A549 (cell line): Measurements from ENCODE around the gene DOLPP1. TPM values are rescaled to one million over a fixed set of nuclear protein-coding genes. Genes with fewer than 3 reads are reported as not detected.
"Not testable (repeated sequence)": the region's sequence is repeated elsewhere in the genome, so short reads cannot be mapped to it uniquely, and the experiment has no call there.

Experiments
- ATAC-seq, 2 experiments: fragments of 200-7000 bp in 1 of 2; fragments of >200 bp in 1 of 2; cut with Nextera tagmentation in 1 of 2; cut with Tn5 transposase in 1 of 2; 3 replicates each; pipeline versions ENCODE4 v1.8.0 to v1.9.1; 2018 to 2020; ENCODE audit warnings: mild to moderate bottlenecking in 1 of 2, moderate library complexity in 1 of 2
- CTCF ChIA-PET: fragments of 300-600 bp; sonication (Branson Sonifier 250); formaldehyde crosslinking; extraction: SDS; loops from one replicate; lab custom pipeline; 2021; ENCODE audit warnings: antibody characterized with exemption, inconsistent platforms; lab: Yijun Ruan, JAX
- POLR2A ChIA-PET: fragments of 350-600 bp; formaldehyde crosslinking; extraction: SDS; loops from one replicate; lab custom pipeline; 2021; ENCODE audit warnings: antibody characterized with exemption, inconsistent platforms; lab: Yijun Ruan, JAX
- DNase-seq, 2 experiments: peaks; one replicate each; pipeline versions ENCODE4 v3.0.0 to v3.0.0-alpha.2; 2011 to 2016; ENCODE audit warnings: low read depth in 1 of 2, low spot score in 1 of 2
- FAIRE-seq: peaks from 2 replicates; lab custom pipeline; 2011; peaks lifted over from hg19 to GRCh38; lab: Jason Lieb, UNC
- H3K27ac ChIP-seq, 2 experiments: fragments of >200 bp; sonication (Bioruptor Twin); formaldehyde crosslinking; 3 replicates each; pipeline ENCODE4 v1.5.1; 2016 to 2017
- H3K4me1 ChIP-seq: fragments of >200 bp; sonication (Bioruptor Twin); formaldehyde crosslinking; 3 replicates; pipeline ENCODE4 v1.6.1; 2016
- H3K4me2 ChIP-seq: fragments of >200 bp; sonication (Bioruptor Twin); formaldehyde crosslinking; 3 replicates; pipeline ENCODE4 v1.6.1; 2016
- H3K4me3 ChIP-seq: fragments of >200 bp; sonication (Bioruptor Twin); formaldehyde crosslinking; 3 replicates; pipeline ENCODE4 v1.5.1; 2016
- H3K9me3 ChIP-seq: fragments of >200 bp; sonication (Bioruptor Twin); formaldehyde crosslinking; 3 replicates; pipeline ENCODE4 v1.6.1; 2016
- CBX2 ChIP-seq: fragments of 200-600 bp; sonication (generic); IDR thresholded peaks from 2 replicates; pipeline ENCODE4 v1.6.1; 2016; ENCODE audit warnings: low read depth, mild to moderate bottlenecking, borderline replicate concordance
- CHD4 ChIP-seq: fragments of 200-600 bp; sonication (generic); IDR thresholded peaks from 2 replicates; pipeline ENCODE4 v1.6.1; 2016; ENCODE audit warnings: antibody characterized with exemption, mild to moderate bottlenecking, borderline replicate concordance
- EHMT2 ChIP-seq: fragments of 200-600 bp; sonication (generic); IDR thresholded peaks from 2 replicates; pipeline ENCODE4 v1.6.1; 2016; ENCODE audit warnings: antibody characterized with exemption, low read depth, mild to moderate bottlenecking, moderate library complexity
- ESRRA ChIP-seq: fragments of 150-350 bp; IDR thresholded peaks from 2 replicates; pipeline ENCODE4 v1.6.1; 2014; ENCODE audit warnings: mild to moderate bottlenecking, low read length, borderline replicate concordance
- JUN ChIP-seq, 2 experiments: fragments of >200 bp; sonication (Bioruptor Twin); formaldehyde crosslinking; IDR thresholded peaks; 2 replicates in 1 of 2; 3 replicates in 1 of 2; pipeline ENCODE4 v1.6.1; 2016 to 2017
- KDM5A ChIP-seq: fragments of 200-600 bp; sonication (generic); IDR thresholded peaks from 2 replicates; pipeline ENCODE4 v1.6.1; 2016; ENCODE audit warnings: antibody characterized with exemption, mild to moderate bottlenecking
- MYC ChIP-seq: IDR thresholded peaks from 2 replicates; pipeline ENCODE4 v1.6.1; 2012; ENCODE audit warnings: mild to moderate bottlenecking, inconsistent platforms, low read length, improper control_type of control experiment, borderline replicate concordance
- NR3C1 ChIP-seq: fragments of >200 bp; sonication (Bioruptor Twin); formaldehyde crosslinking; IDR thresholded peaks from 3 replicates; pipeline ENCODE4 v1.6.1; 2017
- PHF8 ChIP-seq: fragments of 200-600 bp; sonication (generic); IDR thresholded peaks from 2 replicates; pipeline ENCODE4 v1.6.1; 2016; ENCODE audit warnings: low read depth, mild to moderate bottlenecking, antibody characterized with exemption, moderate library complexity, borderline replicate concordance
- POLR2AphosphoS2 ChIP-seq: conservative IDR thresholded peaks from 2 replicates; pipeline ENCODE4 v1.6.1; 2012; ENCODE audit warnings: low read length, improper control_type of control experiment, inconsistent platforms
- RFX5 ChIP-seq: fragments of 450-650 bp; IDR thresholded peaks from 2 replicates; pipeline ENCODE4 v1.7.1; 2014; ENCODE audit warnings: antibody characterized with exemption, mild to moderate bottlenecking, moderate library complexity
- SMC3 ChIP-seq: fragments of >200 bp; sonication (Bioruptor Twin); formaldehyde crosslinking; IDR thresholded peaks from 3 replicates; pipeline ENCODE4 v1.6.1; 2018; ENCODE audit warnings: inconsistent platforms
- SREBF2 ChIP-seq: fragments of 450-650 bp; IDR thresholded peaks from 2 replicates; pipeline ENCODE4 v1.6.1; 2014; ENCODE audit warnings: mild to moderate bottlenecking, moderate library complexity
- ZFP36 ChIP-seq: fragments of 450-650 bp; IDR thresholded peaks from 2 replicates; pipeline ENCODE4 v1.6.1; 2014; ENCODE audit warnings: borderline replicate concordance; ENCODE audit not compliant: partially characterized antibody
- ZNF302 ChIP-seq: fragments of 250-450 bp; sonication (Bioruptor Pico); IDR thresholded peaks from 2 replicates; pipeline ENCODE4 v1.9.0; 2021; ENCODE audit warnings: inconsistent platforms, mild to moderate bottlenecking, moderate library complexity
- WGBS: methylation state at CpG from one replicate; pipeline ENCODE4 v1.1.6; 2017; ENCODE audit errors: missing lambda C conversion rate; 5-methylcytosine and 5-hydroxymethylcytosine counted together
- polyA plus RNA-seq, 4 experiments: library from polyadenylated mRNA; depleted of rRNA in 3 of 4; stranded (reverse); fragments of >200 nt; fragmentation: RNase III in 1 of 4; extraction: RNeasy Plus Mini Kit Qiagen cat#74134 plus additional on column Dnase treatment in 1 of 4; gene quantifications; 2 replicates in 3 of 4; 3 replicates in 1 of 4; pipeline ENCODE4 v1.2.3, GENCODE V29; 2011 to 2017
- TF ChIP-seq, protein P1 (sequence below): fragments of >200 bp; sonication (Bioruptor Twin); formaldehyde crosslinking; IDR thresholded peaks from 2 replicates; pipeline ENCODE4 v1.6.1; 2016
- TF ChIP-seq, protein P2 (sequence below): fragments of 150-350 bp; IDR thresholded peaks from 2 replicates; pipeline ENCODE4 v1.6.1; 2014; ENCODE audit warnings: low read depth, mild to moderate bottlenecking, low read length
- TF ChIP-seq, protein P3 (sequence below): fragments of 250-450 bp; sonication (Bioruptor Pico); IDR thresholded peaks from 2 replicates; pipeline ENCODE4 v1.5.0; 2021; ENCODE audit warnings: mild to moderate bottlenecking, moderate library complexity, borderline replicate concordance
- TF ChIP-seq, protein P4 (sequence below): fragments of >200 bp; sonication (Bioruptor Twin); formaldehyde crosslinking; IDR thresholded peaks from 3 replicates; pipeline ENCODE4 v1.6.1; 2016
- TF ChIP-seq, protein P5 (sequence below): fragments of 250-450 bp; sonication (Bioruptor Pico); IDR thresholded peaks from 2 replicates; pipeline ENCODE4 v1.5.0; 2020; ENCODE audit warnings: low read depth, mild to moderate bottlenecking, moderate library complexity

Gene DOLPP1
- polyA plus RNA-seq, 2 of the 4 experiments (the other 2 are of a cell fraction), result 23.5 to 25.6 TPM

DNA sequence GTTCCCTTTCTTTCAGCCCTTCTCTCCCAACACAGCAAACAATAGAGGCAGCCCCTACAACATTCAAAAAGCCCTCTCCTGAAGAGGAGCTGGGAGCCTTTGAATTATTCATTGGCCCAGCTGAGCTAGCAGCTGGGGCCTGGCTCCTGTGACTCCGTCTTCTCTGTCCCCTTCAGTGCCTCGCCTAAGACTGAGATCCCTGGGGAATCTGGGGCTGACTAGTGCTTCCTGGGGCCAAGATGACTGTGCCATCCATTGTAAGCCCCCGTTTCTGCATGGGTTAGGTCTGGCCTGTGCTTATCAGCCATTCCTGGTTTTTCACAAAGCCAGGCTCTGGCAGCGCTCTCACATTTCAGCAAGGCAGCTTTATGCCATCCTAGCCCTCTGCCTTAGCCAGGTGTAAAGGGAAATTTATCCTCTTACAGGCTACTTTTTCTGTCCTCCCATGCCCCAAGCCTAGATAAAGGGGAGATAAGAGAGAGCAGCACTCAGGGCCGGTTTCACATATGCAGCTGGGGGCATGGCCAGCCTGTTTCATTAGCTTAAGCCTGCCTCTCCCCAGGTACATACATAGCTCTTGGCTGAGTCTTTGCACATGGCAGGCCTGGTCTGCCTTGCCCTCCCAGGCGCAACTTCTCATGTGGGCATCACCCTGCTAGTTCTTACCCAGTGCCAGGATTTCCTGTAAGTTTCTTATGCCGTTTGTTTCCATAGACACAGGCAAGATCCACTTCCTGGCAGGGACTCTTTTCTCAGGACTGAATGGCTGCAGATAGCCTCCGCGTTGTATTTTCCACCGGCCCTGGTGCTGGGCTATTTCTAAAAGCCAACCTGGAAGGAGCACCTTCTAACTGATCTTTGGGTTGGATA is 46.1 kb downstream of the DOLPP1 start:
- Histone ChIP-seq H3K4me2 (no peak overlapping the region), H3K4me3 (no peak overlapping the region), H3K27ac (0 out of 6 replicates have a peak overlapping the region, but pooled peaks of 1 of the 2 experiments have one; percentile 20), H3K4me1 (peaks cover 17% of the 10 kb centered on the region; the same call in 2 of the 3 replicates), H3K9me3 (no peaks in the 10 kb centered on the region)
- ATAC-seq (no peak), FAIRE-seq (no peak), DNase-seq (no peak)
- 89% methylated on average over 10 of the region's 10 CpGs for WGBS
- ChIA-PET CTCF (interaction anchor here (0.6 to 27.9 kb wide), 7 partner anchors 11 to 611 kb away, joined by 3 to 947 read pairs (median 5); partner anchors contain the start of genes ASB6, C9orf50 and NTMT1), POLR2A (no interaction called here)
- no peak for TF ChIP-seq SMC3
- TF ChIP-seq, protein P1, sequence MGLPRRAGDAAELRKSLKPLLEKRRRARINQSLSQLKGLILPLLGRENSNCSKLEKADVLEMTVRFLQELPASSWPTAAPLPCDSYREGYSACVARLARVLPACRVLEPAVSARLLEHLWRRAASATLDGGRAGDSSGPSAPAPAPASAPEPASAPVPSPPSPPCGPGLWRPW, result no peak
- TF ChIP-seq, protein P2, sequence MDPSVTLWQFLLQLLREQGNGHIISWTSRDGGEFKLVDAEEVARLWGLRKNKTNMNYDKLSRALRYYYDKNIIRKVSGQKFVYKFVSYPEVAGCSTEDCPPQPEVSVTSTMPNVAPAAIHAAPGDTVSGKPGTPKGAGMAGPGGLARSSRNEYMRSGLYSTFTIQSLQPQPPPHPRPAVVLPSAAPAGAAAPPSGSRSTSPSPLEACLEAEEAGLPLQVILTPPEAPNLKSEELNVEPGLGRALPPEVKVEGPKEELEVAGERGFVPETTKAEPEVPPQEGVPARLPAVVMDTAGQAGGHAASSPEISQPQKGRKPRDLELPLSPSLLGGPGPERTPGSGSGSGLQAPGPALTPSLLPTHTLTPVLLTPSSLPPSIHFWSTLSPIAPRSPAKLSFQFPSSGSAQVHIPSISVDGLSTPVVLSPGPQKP, result no peak
- no peak for TF ChIP-seq PHF8
- no peak for TF ChIP-seq ESRRA
- TF ChIP-seq CBX2, result no peak
- TF ChIP-seq MYC, result no peak
- TF ChIP-seq, protein P3, sequence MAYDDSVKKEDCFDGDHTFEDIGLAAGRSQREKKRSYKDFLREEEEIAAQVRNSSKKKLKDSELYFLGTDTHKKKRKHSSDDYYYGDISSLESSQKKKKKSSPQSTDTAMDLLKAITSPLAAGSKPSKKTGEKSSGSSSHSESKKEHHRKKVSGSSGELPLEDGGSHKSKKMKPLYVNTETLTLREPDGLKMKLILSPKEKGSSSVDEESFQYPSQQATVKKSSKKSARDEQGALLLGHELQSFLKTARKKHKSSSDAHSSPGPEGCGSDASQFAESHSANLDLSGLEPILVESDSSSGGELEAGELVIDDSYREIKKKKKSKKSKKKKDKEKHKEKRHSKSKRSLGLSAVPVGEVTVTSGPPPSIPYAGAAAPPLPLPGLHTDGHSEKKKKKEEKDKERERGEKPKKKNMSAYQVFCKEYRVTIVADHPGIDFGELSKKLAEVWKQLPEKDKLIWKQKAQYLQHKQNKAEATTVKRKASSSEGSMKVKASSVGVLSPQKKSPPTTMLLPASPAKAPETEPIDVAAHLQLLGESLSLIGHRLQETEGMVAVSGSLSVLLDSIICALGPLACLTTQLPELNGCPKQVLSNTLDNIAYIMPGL (CRISPR knock-in tag), result no peak

DNA sequence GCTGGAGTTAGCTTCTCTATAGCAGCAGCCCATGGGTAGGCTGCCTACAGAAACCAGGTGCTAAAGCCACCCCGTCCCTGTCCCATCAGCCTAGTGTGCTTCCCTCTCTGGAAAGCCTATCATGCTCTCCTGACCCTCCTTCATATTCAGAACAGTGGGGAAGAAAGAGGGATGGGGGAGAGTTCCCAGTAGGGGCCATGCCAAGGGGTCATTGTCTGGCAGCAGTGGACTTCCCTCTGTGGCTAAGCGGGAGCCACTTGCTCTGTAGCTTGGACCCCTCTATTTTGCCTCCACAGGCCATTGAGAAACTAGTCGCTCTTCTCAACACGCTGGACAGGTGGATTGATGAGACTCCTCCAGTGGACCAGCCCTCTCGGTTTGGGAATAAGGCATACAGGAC is 47.8 kb downstream of the DOLPP1 start:
- Histone ChIP-seq H3K4me2 (no peak overlapping the region), H3K9me3 (no peaks in the 10 kb centered on the region), H3K4me3 (no peak overlapping the region), H3K4me1 (peaks cover 21% of the 10 kb centered on the region; the same call in 2 of the 3 replicates), H3K27ac (no peak overlapping the region)
- WGBS, result 96% methylated on average over 5 of the region's 5 CpGs
- ATAC-seq, result no peak
- TF ChIP-seq CHD4, result no peak
- no peak for TF ChIP-seq JUN (IDR thresholded peaks at IDR 0.05)
- TF ChIP-seq POLR2AphosphoS2, result no peak
- TF ChIP-seq SREBF2, result no peak
- ChIA-PET POLR2A (no interaction called here), CTCF (interaction anchor here (0.7 to 28.1 kb wide), 6 partner anchors 12 to 655 kb away, joined by 3 to 1029 read pairs (median 462); partner anchors contain the start of genes ASB6, C9orf50, IER5L and NTMT1)
- no peak for FAIRE-seq
- no peak for DNase-seq

DNA sequence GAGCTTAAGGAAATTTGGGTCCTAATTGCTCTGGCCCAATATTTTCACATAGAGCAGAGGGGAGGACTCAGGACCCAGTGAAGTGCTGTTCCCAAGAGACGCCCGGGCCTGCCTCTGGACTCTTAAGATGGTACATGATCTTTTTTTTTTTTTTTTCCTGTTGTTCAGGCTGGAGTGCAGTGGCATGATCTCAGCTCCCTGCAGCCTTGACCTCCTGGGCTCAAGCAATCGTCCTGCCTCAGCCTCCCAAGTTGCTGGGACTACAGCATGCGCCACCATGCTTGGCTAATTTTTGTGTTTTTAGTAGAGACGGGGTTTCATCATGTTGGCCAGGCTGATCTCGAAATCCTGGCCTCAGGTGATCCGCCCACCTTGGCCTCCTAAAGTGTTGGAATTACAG is 49.4 kb downstream of the DOLPP1 start:
- H3K4me1 ChIP-seq, result peaks cover 13% of the 10 kb centered on the region; the same call in 2 of the 3 replicates
- not testable (repeated sequence) for DNase-seq, H3K9me3 ChIP-seq, H3K27ac ChIP-seq, ATAC-seq, H3K4me3 ChIP-seq, FAIRE-seq, H3K4me2 ChIP-seq
- 98% methylated on average over 7 of the region's 7 CpGs for WGBS
- ChIA-PET CTCF (interaction anchor here (1.1 to 28.1 kb wide), 15 partner anchors 10 to 660 kb away, joined by 3 to 1029 read pairs (median 10); partner anchors contain the start of genes ASB6, C9orf50, IER5L and NTMT1), POLR2A (interaction anchor here (0.8 kb wide), 1 partner anchor 10 kb away, joined by 3 read pairs; no protein-coding TSS in a partner anchor)

DNA sequence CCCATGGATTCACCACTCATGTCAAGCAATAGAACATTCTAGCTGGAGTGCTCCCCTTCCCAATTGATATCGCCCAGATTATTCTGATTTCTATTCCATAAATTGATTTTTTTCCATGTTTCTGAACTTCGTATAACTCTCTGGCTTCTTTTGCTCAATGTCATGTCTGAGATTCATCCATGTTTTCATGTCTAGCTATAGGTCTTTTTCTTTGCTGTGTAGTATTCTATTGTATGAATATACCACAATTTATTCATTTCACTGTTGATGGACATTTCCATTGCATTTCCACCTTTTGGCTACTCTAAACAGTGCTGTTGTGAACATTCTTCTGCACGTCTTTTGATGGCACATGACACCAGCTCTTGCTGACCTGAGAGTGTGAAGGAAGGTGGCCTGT is 49.9 kb downstream of the DOLPP1 start:
- Histone ChIP-seq H3K4me3 (no peak overlapping the region), H3K27ac (no peak overlapping the region), H3K4me2 (no peak overlapping the region), H3K4me1 (peaks cover 9% of the 10 kb centered on the region; the same call in 1 of the 3 replicates), H3K9me3 (no peaks in the 10 kb centered on the region)
- ChIA-PET POLR2A (interaction anchor here (2.4 kb wide), 1 partner anchor 495 kb away, joined by 16 read pairs; the partner anchor contains the start of gene NTMT1), CTCF (interaction anchor here (0.7 to 28.1 kb wide), 33 partner anchors 10 to 734 kb away, joined by 3 to 1029 read pairs (median 6); partner anchors contain the start of genes ASB6, C9orf50, IER5L and NTMT1)
- FAIRE-seq (no peak), DNase-seq (no peak), ATAC-seq (no peak)
- WGBS, result 63% methylated on average over 3 of the region's 3 CpGs
- TF ChIP-seq RFX5, result no peak
- no peak for TF ChIP-seq ZFP36
- TF ChIP-seq SREBF2, result no peak
- no peak for TF ChIP-seq NR3C1
- TF ChIP-seq CHD4, result no peak
- TF ChIP-seq, protein P4, sequence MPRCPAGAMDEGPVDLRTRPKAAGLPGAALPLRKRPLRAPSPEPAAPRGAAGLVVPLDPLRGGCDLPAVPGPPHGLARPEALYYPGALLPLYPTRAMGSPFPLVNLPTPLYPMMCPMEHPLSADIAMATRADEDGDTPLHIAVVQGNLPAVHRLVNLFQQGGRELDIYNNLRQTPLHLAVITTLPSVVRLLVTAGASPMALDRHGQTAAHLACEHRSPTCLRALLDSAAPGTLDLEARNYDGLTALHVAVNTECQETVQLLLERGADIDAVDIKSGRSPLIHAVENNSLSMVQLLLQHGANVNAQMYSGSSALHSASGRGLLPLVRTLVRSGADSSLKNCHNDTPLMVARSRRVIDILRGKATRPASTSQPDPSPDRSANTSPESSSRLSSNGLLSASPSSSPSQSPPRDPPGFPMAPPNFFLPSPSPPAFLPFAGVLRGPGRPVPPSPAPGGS, result no peak
- TF ChIP-seq ESRRA, result no peak
- TF ChIP-seq, protein P5, sequence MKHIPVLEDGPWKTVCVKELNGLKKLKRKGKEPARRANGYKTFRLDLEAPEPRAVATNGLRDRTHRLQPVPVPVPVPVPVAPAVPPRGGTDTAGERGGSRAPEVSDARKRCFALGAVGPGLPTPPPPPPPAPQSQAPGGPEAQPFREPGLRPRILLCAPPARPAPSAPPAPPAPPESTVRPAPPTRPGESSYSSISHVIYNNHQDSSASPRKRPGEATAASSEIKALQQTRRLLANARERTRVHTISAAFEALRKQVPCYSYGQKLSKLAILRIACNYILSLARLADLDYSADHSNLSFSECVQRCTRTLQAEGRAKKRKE (CRISPR knock-in tag), result no peak
- TF ChIP-seq KDM5A, result no peak
- no peak for TF ChIP-seq EHMT2
- TF ChIP-seq, protein P1, result no peak
- no peak for TF ChIP-seq ZNF302 (CRISPR knock-in tag)
